GM19452 (cell line): Measurements from ENCODE around the gene MEIS1.

ENCODE experiments used
- ATAC-seq: cut with Tn5 transposase; IDR thresholded peaks from one replicate; pipeline ENCODE4 v1.9.1; 2021; ENCODE audit not compliant: unreplicated experiment

The MEIS1 gene

GRCh38 chr2:66579186-66580126 lies 144.5 kb downstream of the MEIS1 start:
- no peak for ATAC-seq

- ATAC-seq: no peak
Observed at GRCh38 chr2:66580166-66581049, 145.5 kb downstream of the MEIS1 start.

GRCh38 chr2:66581339-66582103 lies 146.6 kb downstream of the MEIS1 start:
- ATAC-seq: no peak

GRCh38 chr2:66582104-66582986 lies 147.4 kb downstream of the MEIS1 start:
- no peak for ATAC-seq

GRCh38 chr2:66582987-66583880 lies 148.3 kb downstream of the MEIS1 start:
- no peak for ATAC-seq

- ATAC-seq: no peak
Observed at GRCh38 chr2:66583881-66584280, 149.0 kb downstream of the MEIS1 start.

- ATAC-seq: no peak
Observed at GRCh38 chr2:66585587-66585986, 150.7 kb downstream of the MEIS1 start.

GRCh38 chr2:66587216-66587615 lies 152.3 kb downstream of the MEIS1 start:
- no peak for ATAC-seq

- ATAC-seq: no peak
Observed at GRCh38 chr2:66594001-66594400, 159.1 kb downstream of the MEIS1 start.

- ATAC-seq: no peak
Observed at GRCh38 chr2:66595556-66595955, 160.6 kb downstream of the MEIS1 start.

- no peak for ATAC-seq
Observed at GRCh38 chr2:66596256-66596655, 161.3 kb downstream of the MEIS1 start.

- ATAC-seq: no peak
Observed at GRCh38 chr2:66601624-66602023, 166.7 kb downstream of the MEIS1 start.

- no peak for ATAC-seq
Observed at GRCh38 chr2:66602341-66602740, 167.4 kb downstream of the MEIS1 start.

GRCh38 chr2:66604326-66604725 lies 169.4 kb downstream of the MEIS1 start:
- no peak for ATAC-seq

- no peak for ATAC-seq
Observed at GRCh38 chr2:66604976-66605375, 170.1 kb downstream of the MEIS1 start.

GRCh38 chr2:66607152-66607551 lies 172.2 kb downstream of the MEIS1 start:
- ATAC-seq: no peak
